ENCODE results near the gene ZNF419.
"Not testable (repeated sequence)": the region's sequence is repeated elsewhere in the genome, so short reads cannot be mapped to it uniquely, and the experiment has no call there.

ZNF419 gene

GRCh38 chr19:57487477-57488298, at the start of gene ZNF419:
TSS of gene ZNF419 (plus strand) at chr19:57487750. CDS start at chr19:57487951, 201 bp downstream.
- peak; percentile 93 for DNase-seq (ENCODE audit: low read depth)

DNA sequence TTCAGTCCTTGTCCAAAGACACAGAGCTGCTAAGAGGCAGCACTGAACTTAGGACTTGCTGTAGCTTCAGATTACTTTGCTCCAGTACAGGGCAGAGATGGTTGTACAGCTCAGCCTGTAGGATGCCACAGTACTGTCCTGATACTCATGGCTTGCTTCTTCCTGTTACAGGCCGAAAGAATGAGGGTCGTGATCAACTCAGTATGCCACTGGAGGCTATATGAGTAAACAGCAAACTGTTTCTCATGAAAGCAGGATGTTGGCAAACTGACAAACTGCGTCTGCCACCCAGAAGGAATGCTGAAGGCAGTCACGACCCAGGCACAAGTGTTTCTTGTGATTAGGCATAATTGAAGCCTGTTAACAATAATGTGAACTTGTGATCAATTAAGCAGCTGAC, 49.6 kb upstream of the ZNF419 start:
- DNase-seq (ENCODE audit: low read depth), result no peak

GRCh38 chr19:57438925-57439324, 48.6 kb upstream of the ZNF419 start:
- no peak for DNase-seq (ENCODE audit: low read depth)

DNA sequence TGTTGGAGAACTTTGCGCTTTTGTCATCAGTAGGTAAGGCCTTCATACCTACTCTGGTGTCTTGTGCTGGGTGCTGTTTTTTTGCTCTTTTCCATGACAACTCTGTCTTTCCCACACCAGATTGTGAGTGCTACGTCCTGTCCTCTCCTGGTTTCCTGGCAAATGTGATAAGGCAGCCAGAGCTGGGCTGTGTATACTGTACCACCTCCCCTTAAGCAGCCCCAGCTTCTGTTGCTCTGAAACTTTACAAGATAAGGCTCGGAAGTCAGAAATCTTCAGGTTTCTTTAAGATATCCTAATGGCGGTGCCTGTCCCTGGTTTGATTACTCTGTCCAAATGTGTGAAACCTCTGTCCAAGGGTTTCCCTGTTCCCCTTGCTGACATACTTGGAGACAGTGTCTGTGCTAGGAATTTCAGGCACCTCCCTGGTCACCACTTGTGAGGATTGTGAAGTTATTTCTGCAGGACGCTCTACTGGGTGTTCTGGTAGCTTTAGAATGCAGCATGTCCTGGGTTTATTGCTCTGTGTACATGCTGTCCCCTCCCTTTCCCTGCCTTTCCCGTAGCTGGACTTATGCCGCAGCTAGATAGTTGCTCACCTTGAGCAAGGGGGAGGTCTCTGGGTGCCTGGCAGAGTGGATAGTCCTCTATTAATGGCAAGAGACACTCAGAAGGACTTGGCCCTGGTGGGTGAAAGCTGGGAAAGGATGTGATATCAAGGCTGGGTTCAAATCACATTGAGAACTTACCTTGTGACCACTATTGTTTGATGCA, 45.4 kb upstream of the ZNF419 start:
- DNase-seq (ENCODE audit: low read depth), result no peak

DNA sequence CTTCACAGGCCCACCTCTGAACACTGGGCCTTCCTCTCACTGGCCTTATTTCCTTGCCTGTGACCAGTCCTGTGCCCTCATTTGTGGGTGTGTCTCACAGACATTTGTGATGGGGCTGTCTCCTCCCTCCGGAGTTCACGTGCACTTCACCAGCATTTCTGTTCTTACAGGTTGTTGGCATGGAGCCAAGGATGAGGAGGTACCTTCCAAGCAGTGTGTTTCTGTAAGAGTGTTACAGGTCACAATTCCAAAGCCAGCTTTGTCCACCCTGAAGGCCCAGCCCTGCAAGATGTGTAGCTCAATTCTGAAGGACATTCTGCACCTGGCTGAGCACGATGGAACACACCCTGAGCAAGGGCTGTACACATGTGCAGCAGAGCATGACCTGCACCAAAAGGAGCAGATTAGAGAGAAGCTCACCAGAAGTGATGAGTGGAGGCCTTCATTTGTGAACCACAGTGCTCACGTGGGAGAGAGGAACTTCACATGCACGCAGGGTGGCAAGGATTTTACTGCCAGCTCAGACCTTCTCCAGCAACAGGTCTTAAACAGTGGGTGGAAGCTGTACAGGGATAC, 44.3 kb upstream of the ZNF419 start:
- DNase-seq (ENCODE audit: low read depth), result no peak

DNA sequence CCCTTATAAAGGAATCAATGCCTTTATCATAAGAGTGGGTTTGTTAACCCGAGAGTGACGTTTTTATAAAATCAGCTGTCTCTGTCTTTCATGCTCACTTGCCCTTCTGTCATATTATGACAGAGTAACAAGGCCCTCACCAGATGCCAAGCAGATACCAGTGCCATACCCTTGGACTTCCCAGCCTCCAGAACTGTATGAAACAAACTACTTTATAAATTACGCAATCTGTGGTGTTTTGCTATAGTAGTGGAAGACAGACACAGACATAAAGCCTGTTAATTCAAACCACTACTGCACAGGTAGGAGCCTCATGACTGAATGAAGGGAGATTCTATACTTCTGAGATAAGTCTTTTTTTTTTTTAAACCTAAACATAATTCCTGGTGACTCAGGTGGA, 35.2 kb upstream of the ZNF419 start:
- DNase-seq (ENCODE audit: low read depth), result no peak

GRCh38 chr19:57465680-57466381, 21.7 kb upstream of the ZNF419 start:
- DNase-seq (ENCODE audit: low read depth), result no peak

- no peak for DNase-seq (ENCODE audit: low read depth)
Observed at GRCh38 chr19:57466489-57466888, 21.1 kb upstream of the ZNF419 start.

DNA sequence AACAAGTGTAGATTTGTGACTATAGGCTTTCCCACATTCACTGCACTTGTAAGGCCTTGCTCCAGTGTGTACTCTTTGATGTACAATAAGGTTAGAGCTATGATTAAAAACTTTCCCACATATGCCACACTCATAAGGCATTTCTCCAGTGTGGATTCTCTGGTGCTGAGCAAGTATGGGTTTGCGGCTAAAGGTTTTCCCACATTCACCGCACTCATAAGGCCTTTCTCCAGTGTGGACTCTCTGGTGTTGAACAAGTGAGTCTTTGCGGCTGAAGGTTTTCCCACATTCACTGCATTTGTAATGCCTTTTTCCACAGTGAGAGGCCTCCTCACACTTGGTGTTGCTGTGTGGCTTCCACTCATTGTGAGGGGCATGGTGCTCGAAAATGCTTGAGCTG, 13.9 kb upstream of the ZNF419 start:
- DNase-seq (ENCODE audit: low read depth), result no peak

- peak; percentile 69 for DNase-seq (ENCODE audit: low read depth)
Observed at GRCh38 chr19:57477191-57478008, 10.2 kb upstream of the ZNF419 start, which contains the start of gene ZNF772. TSS of gene ZNF772 (minus strand) at chr19:57477566. CDS start at chr19:57477309, 257 bp downstream.

DNA sequence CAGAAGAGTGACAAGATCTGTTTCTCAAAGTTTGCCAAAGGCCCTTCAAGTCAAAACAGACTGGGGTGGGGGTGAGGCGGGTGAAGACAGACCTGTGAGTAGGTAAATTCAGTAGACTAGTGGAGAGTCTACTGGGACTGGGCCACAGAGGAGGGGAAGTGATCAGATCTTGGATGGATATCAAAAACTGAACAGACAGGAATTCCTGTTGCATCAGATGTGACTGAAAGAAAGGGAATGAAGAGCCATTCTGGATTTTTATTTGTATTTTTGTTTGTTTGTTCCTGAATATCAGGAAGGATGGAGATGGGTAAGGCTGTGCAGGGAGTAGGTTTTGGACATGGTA, 722 bp downstream of the ZNF419 start:
- not testable (repeated sequence) for DNase-seq (ENCODE audit: low read depth)

DNA sequence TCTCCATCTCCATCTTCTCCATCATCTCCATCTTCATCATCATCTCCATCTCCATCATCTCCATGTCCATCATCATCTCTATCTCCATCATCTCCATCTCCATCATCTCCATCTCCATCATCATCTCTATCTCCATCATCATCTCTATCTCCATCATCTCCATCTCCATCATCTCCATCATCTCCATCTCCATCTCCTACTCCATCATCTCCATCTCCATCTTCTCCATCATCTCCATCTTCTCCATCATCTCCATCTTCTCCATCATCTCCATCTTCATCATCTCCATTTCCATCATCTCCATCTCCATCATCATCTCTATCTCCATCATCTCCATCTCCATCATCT, 11.8 kb downstream of the ZNF419 start:
- DNase-seq (ENCODE audit: low read depth), result not testable (repeated sequence)

GRCh38 chr19:57499680-57500395, 12.3 kb downstream of the ZNF419 start, which contains the start of gene ZNF773:
TSS of gene ZNF773 (plus strand) at chr19:57499938. CDS start at chr19:57500081, 143 bp downstream.
- DNase-seq (ENCODE audit: low read depth), result peak; percentile 92

DNA sequence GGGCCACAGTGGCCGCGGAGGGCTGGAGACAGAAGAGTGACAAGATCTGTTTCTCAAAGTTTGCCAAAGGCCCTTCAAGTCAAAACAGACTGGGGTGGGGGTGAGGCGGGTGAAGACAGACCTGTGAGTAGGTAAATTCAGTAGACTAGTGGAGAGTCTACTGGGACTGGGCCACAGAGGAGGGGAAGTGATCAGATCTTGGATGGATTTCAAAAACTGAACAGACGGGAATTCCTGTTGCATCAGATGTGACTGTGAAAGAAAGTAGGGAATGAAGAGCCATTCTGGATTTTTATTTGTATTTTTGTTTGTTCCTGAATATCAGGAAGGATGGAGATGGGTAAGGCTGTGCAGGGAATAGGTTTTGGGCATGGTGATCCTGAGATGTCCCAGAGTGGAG, 12.8 kb downstream of the ZNF419 start:
- DNase-seq (ENCODE audit: low read depth), result not testable (repeated sequence)

- no peak for DNase-seq (ENCODE audit: low read depth)
Observed at GRCh38 chr19:57506163-57506562, 18.6 kb downstream of the ZNF419 start.

- no peak for DNase-seq (ENCODE audit: low read depth)
Observed at GRCh38 chr19:57511484-57511883, 23.9 kb downstream of the ZNF419 start.

- no peak for DNase-seq (ENCODE audit: low read depth)
Observed at GRCh38 chr19:57512845-57513244, 25.3 kb downstream of the ZNF419 start.

DNA sequence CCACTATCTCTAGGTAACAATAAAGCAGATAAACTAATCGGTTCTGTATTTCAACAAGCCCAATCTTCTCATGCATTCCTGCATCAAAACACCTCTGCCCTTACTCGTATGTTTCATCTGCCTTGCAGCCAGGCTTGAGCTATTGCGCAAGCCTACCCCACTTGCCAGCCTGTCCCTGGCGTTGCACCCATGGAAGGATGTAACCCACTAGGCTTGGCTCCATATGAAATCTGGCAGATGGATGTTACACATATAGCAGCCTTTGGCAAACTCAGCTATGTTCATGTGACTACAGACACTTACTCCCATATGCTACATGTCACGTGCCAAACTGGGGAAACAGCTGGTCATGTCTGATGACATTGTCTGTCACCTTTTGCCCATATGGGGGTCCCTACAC, 27.7 kb downstream of the ZNF419 start:
- DNase-seq (ENCODE audit: low read depth), result no peak

DNA sequence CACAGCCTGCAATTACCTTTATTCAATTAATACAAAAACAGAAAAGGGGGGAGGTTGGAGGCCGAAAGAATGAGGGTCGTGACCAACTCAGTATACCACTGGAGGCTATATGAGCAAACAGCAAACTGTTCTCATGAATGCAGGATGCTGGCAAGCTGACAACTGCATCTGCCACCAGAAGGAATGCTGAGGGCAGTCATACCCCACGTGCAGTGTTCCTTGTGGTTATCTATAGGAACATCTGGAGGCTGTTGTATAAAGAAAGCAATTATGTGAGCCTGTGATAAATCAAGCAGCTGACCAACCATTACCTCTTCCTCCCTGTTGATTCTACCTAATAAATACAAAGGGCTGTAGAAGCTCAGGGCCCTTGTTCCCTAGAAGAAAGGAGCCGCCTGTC, 30.5 kb downstream of the ZNF419 start:
- not testable (repeated sequence) for DNase-seq (ENCODE audit: low read depth)

GRCh38 chr19:57527136-57527881, 39.8 kb downstream of the ZNF419 start, which contains the start of gene ZNF549:
TSS of gene ZNF549 (plus strand) at chr19:57527356. CDS start at chr19:57527574, 218 bp downstream.
- DNase-seq (ENCODE audit: low read depth), result peak; percentile 74
